Cardiac septum (tissue), 1 donor: ENCODE results near the gene NACC2. TPM values are rescaled to one million over a fixed set of nuclear protein-coding genes. Genes with fewer than 3 reads are reported as not detected.
A peak's percentile ranks its signal among the peaks of the same experiment; 100 is the strongest.

Source experiments
- DNase-seq: peaks from one replicate; pipeline ENCODE4 v3.0.0-alpha.2; 2020; ENCODE audit warnings: low spot score
- intact Hi-C: fragments of 100-400 bp; cut with DNase I; formaldehyde crosslinking; loops from one replicate; pipeline ENCODE4 v1.14.0; 2022
- total RNA-seq: library from RNA; stranded (reverse); fragmentation: NEBNext Ultra II Directional; extraction: Animal tissue kit (Norgen Biotek cat#: 25700); gene quantifications from one replicate; pipeline ENCODE4 v1.2.1, GENCODE V29; 2021
- donor health status: DM: no; HTN: no; CAD: no.

Gene NACC2
- total RNA-seq, 1 donor from 2014 or later, result 57.8 TPM

DNA sequence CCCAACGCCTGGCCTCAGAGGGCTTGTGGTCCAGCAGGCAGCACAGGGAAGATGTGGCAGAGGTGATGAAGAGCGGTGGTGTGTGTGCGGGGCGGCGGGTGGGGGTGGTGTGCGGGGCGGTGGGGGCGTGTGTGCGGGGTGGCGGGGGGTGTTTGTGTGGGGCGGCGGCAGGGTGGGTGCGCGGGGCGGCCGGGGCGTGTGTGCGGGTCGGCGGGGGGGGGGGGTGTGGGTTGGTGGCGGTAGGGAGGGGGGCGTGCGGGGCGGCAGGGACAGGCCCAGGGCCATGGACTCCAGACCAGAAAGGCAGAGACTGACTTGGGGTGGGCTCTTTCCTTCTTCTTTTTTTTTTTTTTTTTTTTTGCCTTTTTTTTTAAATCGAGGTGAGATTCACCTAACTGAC, 4.5 kb upstream of the NACC2 start:
- no peak for DNase-seq
- intact Hi-C loops, result no loop called here

- intact Hi-C loops, result no loop called here
- DNase-seq, result no peak
These were observed 3.8 kb upstream of the NACC2 start for GRCh38 chr9:136098844-136099243.

- DNase-seq, result no peak
- intact Hi-C loops, result no loop called here
These were observed 3.1 kb upstream of the NACC2 start for GRCh38 chr9:136098210-136098609.

DNA sequence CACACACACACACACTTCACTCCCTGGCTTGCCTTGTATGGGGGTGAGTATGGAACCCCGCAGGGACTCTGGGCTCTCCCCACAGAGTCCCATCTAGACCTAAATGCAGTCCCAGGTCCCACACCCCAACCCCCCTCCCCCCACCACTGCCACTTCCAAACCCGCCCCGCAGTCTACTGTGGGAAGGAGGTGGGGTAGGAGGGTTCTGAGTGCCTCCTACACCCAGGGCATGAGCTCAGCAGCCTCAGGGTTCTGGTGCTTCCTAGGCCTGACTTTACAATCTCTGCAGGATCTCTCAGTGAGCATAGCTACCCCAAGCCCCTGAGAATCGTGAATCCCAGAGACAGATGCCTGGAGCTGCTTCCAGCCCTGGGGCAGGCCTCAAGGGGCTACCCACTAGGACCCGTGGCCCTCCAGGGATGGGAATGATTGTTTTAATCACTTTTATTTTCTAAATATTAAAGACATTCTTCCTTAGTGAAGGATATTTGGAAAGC, 1.5 kb upstream of the NACC2 start:
- DNase-seq, result no peak
- intact Hi-C loops, result no loop called here

DNA sequence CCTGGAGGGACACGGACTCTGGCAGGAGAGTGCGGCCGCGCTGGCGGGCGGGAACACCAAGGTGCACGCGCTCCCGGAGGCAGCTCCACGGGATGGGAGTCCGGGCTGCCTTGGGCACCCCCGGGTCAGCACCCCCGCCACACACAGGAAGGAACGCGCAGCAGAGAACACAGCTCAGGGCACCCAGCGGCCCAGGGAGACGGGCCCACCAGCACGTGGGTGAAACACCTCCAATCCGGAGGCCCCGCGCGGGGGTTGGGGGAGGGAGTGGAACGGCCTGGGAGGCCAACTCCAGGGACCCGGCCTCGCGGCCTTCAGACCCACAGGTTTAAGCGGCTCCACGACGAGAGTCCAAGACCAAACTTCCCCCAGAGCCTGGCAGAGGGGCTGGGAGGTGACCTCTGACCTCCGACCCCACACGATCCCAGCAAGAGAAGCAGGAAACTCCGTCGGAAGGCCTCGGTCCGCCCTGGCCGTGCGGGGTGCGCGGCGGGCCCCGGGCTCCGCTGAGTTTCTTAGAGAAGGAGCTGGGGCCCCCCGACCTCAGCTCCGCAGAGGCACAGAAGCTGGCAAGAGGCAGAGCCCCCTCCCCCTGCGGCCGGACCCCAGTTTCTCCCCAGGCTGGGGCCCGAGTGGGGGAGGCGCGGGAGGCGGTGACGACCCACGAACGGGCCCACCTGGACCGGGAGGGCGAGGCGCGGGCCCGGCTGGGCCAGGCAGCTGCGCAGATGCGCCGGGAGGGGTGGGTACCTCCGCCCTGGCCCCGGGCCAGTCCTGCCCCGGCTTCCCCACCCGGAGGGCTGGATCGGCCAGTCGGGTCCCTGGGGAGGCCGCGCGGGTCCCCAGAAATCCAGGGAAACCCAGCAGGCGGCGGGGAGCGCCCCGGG, 851 bp downstream of the NACC2 start:
- peak; percentile 89 for DNase-seq
- intact Hi-C loops, result loop anchor here (1.0 to 5.0 kb wide), 2 partner anchors 15 to 42 kb away; no protein-coding TSS in a partner anchor

- no peak for DNase-seq
- intact Hi-C loops, result loop anchor here (5.0 kb wide), 1 partner anchor 41 kb away; no protein-coding TSS in a partner anchor
These were observed 1.6 kb downstream of the NACC2 start for GRCh38 chr9:136093346-136093986.

- DNase-seq, result no peak
- intact Hi-C loops, result loop anchor here (5.0 kb wide), 1 partner anchor 40 kb away; no protein-coding TSS in a partner anchor
These were observed 2.3 kb downstream of the NACC2 start for GRCh38 chr9:136092741-136093140.

DNA sequence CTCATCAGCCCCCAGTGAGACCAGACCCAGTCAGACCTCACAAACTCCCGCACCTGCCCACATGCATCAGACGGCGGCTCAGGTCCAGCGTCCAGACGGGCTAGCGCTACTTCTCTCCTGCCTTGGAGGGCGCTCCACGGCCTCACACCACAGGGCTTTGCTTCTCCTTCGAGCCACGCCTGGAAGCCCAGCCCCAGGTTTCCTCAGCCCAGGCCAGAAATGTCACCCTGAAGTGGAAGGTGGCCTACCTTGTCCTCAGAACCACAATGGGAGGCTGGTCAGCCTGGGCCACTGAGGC, 2.8 kb downstream of the NACC2 start:
- intact Hi-C loops, result loop anchor here (5.0 kb wide), 1 partner anchor 40 kb away; no protein-coding TSS in a partner anchor
- no peak for DNase-seq

- no peak for DNase-seq
- intact Hi-C loops, result loop anchor here (5.0 kb wide), 1 partner anchor 39 kb away; no protein-coding TSS in a partner anchor
These were observed 3.3 kb downstream of the NACC2 start for GRCh38 chr9:136091582-136092352.

DNA sequence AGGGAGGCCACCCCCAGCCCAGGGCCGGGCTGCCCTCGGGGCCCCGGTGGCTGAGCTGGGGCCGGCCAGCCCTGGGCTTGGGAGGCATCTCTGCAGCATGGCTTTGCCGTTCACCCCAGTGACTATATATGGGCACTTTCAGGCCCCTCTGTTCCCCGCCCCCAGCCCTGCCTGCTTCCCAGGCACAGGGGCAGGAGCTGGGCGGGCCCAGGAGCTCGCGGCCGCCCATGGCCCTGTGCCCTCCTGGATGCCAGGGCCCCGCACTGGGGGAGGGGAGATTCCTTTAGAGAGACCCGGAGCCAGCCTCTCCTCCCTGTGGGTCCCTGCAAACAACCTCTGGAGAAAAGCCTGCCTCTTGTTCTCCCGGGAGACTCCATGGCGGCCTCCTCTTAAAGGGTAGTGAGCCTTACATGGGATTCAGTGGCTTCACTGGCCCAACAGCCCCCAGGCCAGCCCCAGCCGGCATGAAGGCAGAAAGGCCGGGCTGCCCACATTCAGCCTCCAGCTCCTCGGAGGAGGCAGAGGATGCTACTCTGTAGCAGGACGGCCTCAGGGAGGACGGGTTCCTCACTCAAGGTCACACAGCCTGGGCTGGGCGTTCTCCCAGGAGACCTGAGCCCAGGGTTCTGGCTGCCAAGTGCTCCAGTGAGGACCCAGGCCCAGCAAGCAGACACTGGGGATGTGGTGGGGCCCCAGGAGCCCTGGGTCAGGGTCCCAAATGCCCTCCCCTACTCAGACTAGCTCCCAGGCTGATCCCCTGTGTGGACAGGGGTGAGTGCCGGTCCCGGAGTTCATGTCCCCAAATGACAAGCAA, 4.1 kb downstream of the NACC2 start:
- DNase-seq, result peak; percentile 84
- intact Hi-C loops, result loop anchor here (5.0 kb wide), 1 partner anchor 39 kb away; no protein-coding TSS in a partner anchor

GRCh38 chr9:136090056-136090735, 4.9 kb downstream of the NACC2 start:
- no peak for DNase-seq
- intact Hi-C loops, result loop anchor here (5.0 kb wide), 1 partner anchor 38 kb away; no protein-coding TSS in a partner anchor

- intact Hi-C loops, result loop anchor here (5.0 kb wide), 1 partner anchor 37 kb away; no protein-coding TSS in a partner anchor
These were observed 5.4 kb downstream of the NACC2 start for GRCh38 chr9:136089697-136090045.

GRCh38 chr9:136088939-136089696, 6.0 kb downstream of the NACC2 start:
- DNase-seq, result no peak
- intact Hi-C loops, result no loop called here

More at GRCh38 chr9:136089697-136090045, 5.4 kb downstream of the NACC2 start:
- DNase-seq, result no peak

DNA sequence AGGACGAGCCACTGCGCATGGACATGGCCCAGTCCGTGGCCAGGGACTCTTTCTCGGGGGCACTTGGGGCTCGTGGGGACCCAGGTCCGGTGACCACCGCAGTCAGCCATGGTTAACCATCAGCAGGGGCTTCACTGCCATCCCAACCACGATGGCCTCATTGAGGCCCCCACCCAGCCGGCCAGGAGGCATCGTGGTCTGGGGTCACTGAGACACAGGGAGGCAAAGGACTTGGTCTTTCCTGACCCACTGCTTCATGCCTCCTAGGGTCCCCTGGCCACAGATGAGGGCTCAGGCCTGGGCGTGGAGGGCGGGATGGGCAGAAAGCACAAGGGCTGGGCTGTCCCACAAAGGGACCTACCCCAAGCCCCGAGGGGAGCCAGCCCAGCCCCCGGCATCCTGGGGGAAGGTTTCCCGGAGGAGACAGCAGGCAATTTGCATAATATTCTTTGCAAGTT, 6.6 kb downstream of the NACC2 start:
- intact Hi-C loops, result no loop called here
- DNase-seq, result no peak

- intact Hi-C loops, result no loop called here
These were observed 7.2 kb downstream of the NACC2 start for GRCh38 chr9:136087741-136088480.

DNA sequence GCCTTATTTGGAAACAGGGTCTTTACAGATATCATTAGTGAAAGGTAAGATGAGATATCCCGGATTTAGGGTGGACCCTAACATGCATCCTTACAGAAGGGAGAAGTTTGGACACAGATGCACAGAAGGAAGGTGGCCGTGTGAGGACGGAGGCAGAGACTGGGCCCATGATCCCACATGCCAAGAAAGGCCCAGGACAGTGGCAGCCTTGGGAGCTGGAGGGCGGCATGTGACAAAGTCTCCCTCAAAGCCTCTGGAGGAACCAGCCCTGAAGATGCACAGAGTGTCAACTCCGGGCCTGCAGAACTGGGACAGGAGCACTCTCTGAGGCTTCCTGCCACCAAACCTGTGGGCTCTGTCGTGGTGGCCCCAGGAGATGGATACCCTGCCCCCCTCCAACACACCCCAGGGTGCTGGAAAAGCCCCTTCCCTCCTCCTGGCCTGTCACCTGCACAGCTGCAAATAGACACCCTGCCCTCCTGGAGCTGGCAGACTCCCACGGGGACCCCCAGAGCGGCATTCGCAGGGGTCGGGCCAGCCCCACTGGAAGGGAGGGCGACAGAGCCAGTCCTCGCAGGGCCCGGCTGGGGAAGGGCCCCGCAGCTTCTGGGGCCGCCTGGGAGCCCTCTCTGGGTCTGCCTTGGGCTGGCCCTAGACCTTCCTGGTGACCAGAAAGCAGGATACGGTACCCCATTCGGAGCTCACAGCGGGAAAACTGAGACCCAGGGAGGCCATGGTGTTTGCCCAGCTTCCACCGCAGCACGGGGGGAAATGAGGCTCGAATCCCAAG, 7.9 kb downstream of the NACC2 start:
- intact Hi-C loops, result no loop called here

More at GRCh38 chr9:136087741-136088480, 7.2 kb downstream of the NACC2 start:
- DNase-seq, result no peak

More for the DNA sequence above, 7.9 kb downstream of the NACC2 start:
- no peak for DNase-seq
